ENCODE measurements around the gene CAMK1D. TPM values are rescaled to one million over a fixed set of nuclear protein-coding genes. Genes with fewer than 3 reads are reported as not detected.
A peak's percentile ranks its signal among the peaks of the same experiment; 100 is the strongest.

CAMK1D gene
- polyA plus RNA-seq, 1 donor from 2014 or later: 41.4 TPM

DNA sequence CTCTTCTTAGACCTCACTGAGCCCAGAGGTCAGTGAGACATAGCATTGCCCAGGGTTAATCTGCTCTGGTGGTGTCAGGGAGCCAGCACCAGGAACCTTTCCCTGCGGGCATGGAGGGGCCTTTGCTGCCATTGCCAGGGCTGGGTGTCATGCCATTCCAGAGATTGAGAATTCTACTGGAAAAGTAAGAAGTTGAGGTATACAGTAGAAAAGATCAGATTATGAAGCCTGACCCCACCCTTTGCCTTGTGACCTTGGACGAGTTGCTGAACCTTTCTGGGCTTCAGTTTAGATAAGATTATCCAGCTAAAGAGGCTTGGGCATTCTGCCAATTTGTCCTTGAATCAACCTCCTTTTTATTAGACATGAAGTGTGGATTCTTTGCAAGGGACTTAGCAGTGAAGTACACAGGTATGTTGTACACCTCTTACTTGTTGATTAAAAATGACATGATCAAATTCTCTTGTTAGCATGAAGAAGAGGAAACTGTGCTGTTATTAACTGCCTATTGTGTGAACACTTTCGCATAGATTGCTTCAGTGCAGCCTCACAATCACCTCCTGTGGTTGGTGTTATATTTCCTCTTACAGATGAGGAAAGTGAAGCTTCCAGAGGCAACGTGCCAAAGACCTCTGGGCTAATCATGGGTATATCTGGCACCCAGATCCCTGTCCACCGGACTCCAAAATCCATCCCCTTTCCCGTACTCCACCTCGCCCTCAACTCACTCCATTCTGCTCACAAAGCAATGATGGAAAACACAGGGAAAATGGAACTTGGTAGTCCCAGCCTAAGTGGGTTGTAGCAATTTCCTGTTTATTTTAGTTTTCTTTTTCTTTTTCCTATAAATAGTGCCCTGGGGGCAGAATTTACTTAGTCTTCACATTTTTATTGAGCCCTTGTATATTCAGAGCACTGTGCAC, 151.3 kb downstream of the CAMK1D start:
- Mint-ChIP-seq H3K4me1 (peaks cover 28 to 62% (median 36%) of the 10 kb centered on the region in 3 donors), H3K27ac (no peak overlapping the region), H3K27me3 (no peaks in the 10 kb centered on the region), H3K4me3 (peak overlapping the region in 1 of 4 donors; percentile 3), H3K9me3 (no peaks in the 10 kb centered on the region), H3K36me3 (peaks cover 9% of the 10 kb centered on the region)

DNA sequence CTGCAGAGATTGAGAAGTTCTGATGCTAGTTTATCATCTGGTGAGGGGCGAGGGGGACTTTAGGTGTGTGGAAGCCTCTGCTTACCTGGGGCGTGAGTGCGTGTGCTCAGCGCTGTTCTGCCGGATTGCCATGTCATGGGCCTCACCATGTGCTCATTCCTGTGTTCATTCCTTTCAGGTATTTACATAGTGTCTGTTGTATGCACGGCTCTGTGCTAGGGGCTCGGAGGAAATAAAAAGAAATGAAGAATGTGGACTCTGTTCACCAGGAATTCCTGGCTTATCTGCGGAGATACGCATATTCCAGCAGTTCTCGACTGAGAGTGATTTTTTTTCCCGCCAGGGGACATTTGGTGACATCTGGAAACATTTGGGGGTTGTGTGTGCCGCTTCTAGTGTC, 152.0 kb downstream of the CAMK1D start:
- no peaks in the 10 kb centered on the region for H3K27me3 Mint-ChIP-seq

DNA sequence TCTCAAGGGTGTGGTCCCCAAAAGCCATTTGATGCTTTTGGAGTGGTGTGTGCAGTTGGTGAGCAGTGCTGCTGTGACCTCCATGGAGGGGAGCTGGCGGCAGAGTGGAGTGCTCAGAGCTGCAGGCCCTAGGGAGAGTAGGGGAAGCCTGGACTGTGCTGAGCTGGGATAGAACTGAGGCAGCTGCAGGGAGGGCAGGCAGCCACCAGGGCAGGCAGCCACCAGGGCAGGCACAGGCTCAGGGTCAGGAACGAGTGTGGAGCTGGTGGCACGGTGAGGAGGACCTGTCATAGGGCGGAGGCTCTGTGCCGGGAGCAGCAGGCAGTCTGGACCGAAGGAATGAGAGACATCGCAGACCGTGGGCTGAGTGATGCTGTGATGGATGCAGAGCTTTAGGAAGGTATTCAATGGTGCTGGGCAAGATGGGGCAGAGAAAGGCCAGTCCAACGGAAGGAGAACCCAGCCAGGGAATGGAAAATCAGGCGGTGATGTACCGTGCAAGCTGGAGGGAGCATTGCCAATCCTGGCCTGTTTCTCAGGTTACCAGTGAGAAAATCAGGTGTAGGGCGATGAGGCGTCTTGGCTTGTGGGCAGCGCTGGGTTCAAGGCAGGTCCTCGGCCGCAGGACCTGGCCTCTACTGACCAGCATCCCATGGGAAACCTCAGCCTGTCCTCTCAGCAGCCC, 152.6 kb downstream of the CAMK1D start:
- H3K4me1 Mint-ChIP-seq: peaks cover 26 to 62% (median 34%) of the 10 kb centered on the region in 3 donors
- no peak overlapping the region for H3K27ac Mint-ChIP-seq
- H3K36me3 Mint-ChIP-seq: peaks cover 10% of the 10 kb centered on the region
- no peak overlapping the region for H3K4me3 Mint-ChIP-seq
- H3K27me3 Mint-ChIP-seq: no peaks in the 10 kb centered on the region
- no peaks in the 10 kb centered on the region for H3K9me3 Mint-ChIP-seq

More for the DNA sequence above, 152.0 kb downstream of the CAMK1D start:
- peaks cover 30 to 62% (median 32%) of the 10 kb centered on the region in 3 donors for H3K4me1 Mint-ChIP-seq
- no peaks in the 10 kb centered on the region for H3K9me3 Mint-ChIP-seq
- H3K27ac Mint-ChIP-seq: no peak overlapping the region
- peak overlapping the region in 1 of 4 donors; percentile 3 for H3K4me3 Mint-ChIP-seq
- peaks cover 10% of the 10 kb centered on the region for H3K36me3 Mint-ChIP-seq

- H3K36me3 Mint-ChIP-seq: peaks cover 13% of the 10 kb centered on the region
- no peak overlapping the region for H3K27ac Mint-ChIP-seq
- no peaks in the 10 kb centered on the region for H3K9me3 Mint-ChIP-seq
- no peaks in the 10 kb centered on the region for H3K27me3 Mint-ChIP-seq
- peaks cover 28 to 63% (median 38%) of the 10 kb centered on the region in 3 donors for H3K4me1 Mint-ChIP-seq
- H3K4me3 Mint-ChIP-seq: peak overlapping the region in 1 of 4 donors; percentile 17
These were observed 153.4 kb downstream of the CAMK1D start for GRCh38 chr10:12502526-12503274.

DNA sequence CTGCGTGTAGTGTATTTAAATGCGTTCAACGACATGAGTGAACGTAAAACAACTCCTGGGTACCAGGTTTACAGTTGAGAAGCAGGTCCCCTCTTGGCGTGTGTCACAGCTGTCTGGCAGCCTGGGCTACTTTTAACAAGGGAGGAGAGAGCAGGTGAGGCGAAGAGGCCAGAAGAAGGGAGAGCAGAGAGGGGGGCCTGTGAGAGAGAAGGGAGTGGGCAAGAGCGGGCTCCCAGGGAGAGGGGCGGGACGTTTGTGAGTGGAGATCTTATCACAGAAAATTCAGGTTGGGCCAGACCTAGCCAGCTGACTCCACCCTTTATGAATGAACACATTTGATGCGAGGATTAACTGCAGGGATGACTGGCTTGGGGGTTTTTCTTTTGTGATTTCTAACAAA, 154.0 kb downstream of the CAMK1D start:
- Mint-ChIP-seq H3K4me1 (peaks cover 28 to 57% (median 43%) of the 10 kb centered on the region in 3 donors), H3K9me3 (no peaks in the 10 kb centered on the region), H3K27ac (no peak overlapping the region), H3K36me3 (peaks cover 11% of the 10 kb centered on the region), H3K4me3 (no peak overlapping the region), H3K27me3 (no peaks in the 10 kb centered on the region)

DNA sequence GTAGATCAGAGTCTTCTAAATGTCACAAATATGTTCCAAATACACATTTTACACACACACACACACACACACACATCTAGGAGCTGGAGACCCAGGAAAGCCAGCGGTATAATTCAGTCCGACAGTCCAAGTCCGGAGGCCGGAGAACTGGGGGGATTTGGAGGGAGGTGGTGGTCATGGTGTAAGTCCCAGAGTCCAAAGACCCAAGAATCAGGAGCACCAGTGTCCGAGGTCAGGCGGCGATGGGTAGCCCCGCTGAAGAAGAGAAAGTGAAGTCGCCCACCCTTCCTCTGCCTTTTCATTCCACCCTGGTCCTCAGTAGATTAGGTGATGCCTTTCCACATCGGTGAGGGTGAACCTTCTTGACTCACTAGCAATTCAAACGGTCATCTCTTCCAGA, 154.8 kb downstream of the CAMK1D start:
- no peak overlapping the region for H3K27ac Mint-ChIP-seq
- peaks cover 13% of the 10 kb centered on the region for H3K36me3 Mint-ChIP-seq
- no peak overlapping the region for H3K4me3 Mint-ChIP-seq
- H3K27me3 Mint-ChIP-seq: no peaks in the 10 kb centered on the region
- peaks cover 33 to 58% (median 47%) of the 10 kb centered on the region in 3 donors for H3K4me1 Mint-ChIP-seq
- H3K9me3 Mint-ChIP-seq: no peaks in the 10 kb centered on the region

GRCh38 chr10:12504628-12505027, 155.3 kb downstream of the CAMK1D start:
- peak overlapping the region in 1 of 4 donors; percentile 70 for H3K4me3 Mint-ChIP-seq
- no peaks in the 10 kb centered on the region for H3K27me3 Mint-ChIP-seq
- H3K9me3 Mint-ChIP-seq: no peaks in the 10 kb centered on the region
- H3K36me3 Mint-ChIP-seq: peaks cover 13% of the 10 kb centered on the region
- H3K27ac Mint-ChIP-seq: no peak overlapping the region
- peaks cover 34 to 61% (median 51%) of the 10 kb centered on the region in 3 donors for H3K4me1 Mint-ChIP-seq

DNA sequence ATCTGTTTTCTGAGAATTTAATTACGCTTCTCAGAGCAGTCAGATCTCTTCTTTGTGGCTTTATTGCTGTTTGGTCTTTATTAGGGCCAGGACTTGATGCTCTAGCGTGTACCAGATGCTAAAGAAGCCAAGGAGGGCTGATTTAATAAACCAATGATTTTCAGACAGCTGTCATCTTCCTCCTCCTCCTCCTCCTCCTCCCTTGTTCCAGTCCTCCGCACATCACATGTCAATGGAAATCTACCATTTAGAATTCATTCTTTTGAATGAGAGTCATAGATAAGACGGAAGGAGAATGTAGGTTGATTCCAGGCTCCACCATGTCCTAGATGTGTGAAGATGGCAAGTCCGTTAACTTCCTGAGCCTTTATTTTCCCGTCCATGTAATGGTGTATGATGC, 156.3 kb downstream of the CAMK1D start:
- H3K4me1 Mint-ChIP-seq: peaks cover 34 to 62% (median 50%) of the 10 kb centered on the region in 3 donors
- peaks cover 13% of the 10 kb centered on the region for H3K36me3 Mint-ChIP-seq
- no peaks in the 10 kb centered on the region for H3K27me3 Mint-ChIP-seq
- no peaks in the 10 kb centered on the region for H3K9me3 Mint-ChIP-seq
- H3K27ac Mint-ChIP-seq: peak overlapping the region in 1 of 3 donors; percentile 61
- H3K4me3 Mint-ChIP-seq: no peak overlapping the region

- no peak overlapping the region for H3K27ac Mint-ChIP-seq
- H3K4me3 Mint-ChIP-seq: peak overlapping the region in 1 of 4 donors; percentile 68
- H3K27me3 Mint-ChIP-seq: no peaks in the 10 kb centered on the region
- peaks cover 24 to 51% (median 36%) of the 10 kb centered on the region in 3 donors for H3K4me1 Mint-ChIP-seq
- H3K9me3 Mint-ChIP-seq: no peaks in the 10 kb centered on the region
- peaks cover 8% of the 10 kb centered on the region for H3K36me3 Mint-ChIP-seq
These were observed 158.0 kb downstream of the CAMK1D start for GRCh38 chr10:12507165-12507850.

DNA sequence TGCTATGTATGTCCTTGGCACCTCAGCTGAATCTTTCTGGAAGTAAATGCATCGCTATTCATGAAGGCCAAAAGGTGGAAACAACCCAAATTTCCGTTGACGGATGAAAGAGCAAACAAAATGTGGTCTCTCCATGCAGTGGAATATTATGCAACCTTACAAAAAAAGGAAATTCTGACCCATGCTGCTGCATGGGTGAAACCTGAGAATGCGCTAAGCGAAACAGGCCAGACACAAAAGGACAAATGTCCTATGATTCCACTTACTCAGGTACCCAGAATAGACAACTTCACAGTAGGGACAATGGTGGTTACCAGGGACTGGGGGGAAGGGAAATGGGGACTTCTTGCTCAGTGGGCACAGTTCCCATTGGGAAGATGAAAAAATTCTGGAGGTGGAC, 158.8 kb downstream of the CAMK1D start:
- peaks cover 26 to 51% (median 36%) of the 10 kb centered on the region in 3 donors for H3K4me1 Mint-ChIP-seq
- no peaks in the 10 kb centered on the region for H3K9me3 Mint-ChIP-seq
- H3K36me3 Mint-ChIP-seq: peaks cover 6% of the 10 kb centered on the region
- H3K27ac Mint-ChIP-seq: peak overlapping the region in 1 of 3 donors; percentile 96
- H3K27me3 Mint-ChIP-seq: no peaks in the 10 kb centered on the region
- no peak overlapping the region for H3K4me3 Mint-ChIP-seq

- peak overlapping the region in 1 of 3 donors; percentile 53 for H3K27ac Mint-ChIP-seq
- no peaks in the 10 kb centered on the region for H3K27me3 Mint-ChIP-seq
These were observed 159.9 kb downstream of the CAMK1D start for GRCh38 chr10:12509016-12509793.

GRCh38 chr10:12509794-12510100, 160.4 kb downstream of the CAMK1D start:
- Mint-ChIP-seq H3K27ac (peak overlapping the region in 1 of 3 donors; percentile 53), H3K36me3 (peaks cover 6% of the 10 kb centered on the region), H3K9me3 (no peaks in the 10 kb centered on the region), H3K27me3 (no peaks in the 10 kb centered on the region), H3K4me1 (peaks cover 29 to 50% (median 49%) of the 10 kb centered on the region in 3 donors), H3K4me3 (no peak overlapping the region)

More at GRCh38 chr10:12509016-12509793, 159.9 kb downstream of the CAMK1D start:
- Mint-ChIP-seq H3K4me1 (peaks cover 29 to 50% (median 46%) of the 10 kb centered on the region in 3 donors), H3K9me3 (no peaks in the 10 kb centered on the region), H3K36me3 (peaks cover 6% of the 10 kb centered on the region), H3K4me3 (no peak overlapping the region)

GRCh38 chr10:12510501-12510941, 161.2 kb downstream of the CAMK1D start:
- Mint-ChIP-seq H3K4me1 (peaks cover 29 to 49% (median 45%) of the 10 kb centered on the region in 3 donors), H3K9me3 (no peaks in the 10 kb centered on the region), H3K4me3 (no peak overlapping the region), H3K27ac (no peak overlapping the region), H3K27me3 (no peaks in the 10 kb centered on the region), H3K36me3 (peaks cover 6% of the 10 kb centered on the region)
